BJ (cell line): ENCODE results near the gene DLX6. TPM values are rescaled to one million over a fixed set of nuclear protein-coding genes. Genes with fewer than 3 reads are reported as not detected.

Source experiments
- CTCF ChIA-PET: fragments of 350-600 bp; formaldehyde crosslinking; extraction: SDS; loops from one replicate; lab custom pipeline; 2021; ENCODE audit warnings: antibody characterized with exemption, inconsistent platforms; lab: Yijun Ruan, JAX
- POLR2A ChIA-PET: fragments of 300-600 bp; sonication (Branson Sonifier 250); formaldehyde crosslinking; extraction: SDS; loops from one replicate; lab custom pipeline; 2021; ENCODE audit warnings: antibody characterized with exemption; lab: Charles Lee
- DNase-seq: peaks from one replicate; pipeline ENCODE4 v3.0.0-alpha.2; 2011; ENCODE audit warnings: low read depth
- H3K27me3 ChIP-seq: 2 replicates; pipeline ENCODE4 v1.6.0; 2011; ENCODE audit warnings: low read length; ENCODE audit not compliant: control insufficient read depth, insufficient read depth
- H3K36me3 ChIP-seq: 2 replicates; pipeline ENCODE4 v1.5.1; 2011; ENCODE audit warnings: low read length; ENCODE audit not compliant: control insufficient read depth, insufficient read depth
- H3K4me3 ChIP-seq: 2 replicates; pipeline ENCODE4 v1.5.1; 2011; ENCODE audit warnings: low read depth, mild to moderate bottlenecking, control low read depth, low read length
- polyA plus RNA-seq: library from polyadenylated mRNA; depleted of rRNA; stranded (reverse); fragments of >200 nt; gene quantifications from 2 replicates; pipeline ENCODE4 v1.2.3, GENCODE V29; 2011
- TF ChIP-seq, protein P1 (sequence below): IDR thresholded peaks from 2 replicates; pipeline ENCODE4 v1.5.1; 2011; ENCODE audit warnings: low read depth, mild to moderate bottlenecking, control low read depth, inconsistent platforms, low read length, moderate library complexity; ENCODE audit not compliant: insufficient read depth

Gene DLX6
- polyA plus RNA-seq, 1 experiment = not detected

DNA sequence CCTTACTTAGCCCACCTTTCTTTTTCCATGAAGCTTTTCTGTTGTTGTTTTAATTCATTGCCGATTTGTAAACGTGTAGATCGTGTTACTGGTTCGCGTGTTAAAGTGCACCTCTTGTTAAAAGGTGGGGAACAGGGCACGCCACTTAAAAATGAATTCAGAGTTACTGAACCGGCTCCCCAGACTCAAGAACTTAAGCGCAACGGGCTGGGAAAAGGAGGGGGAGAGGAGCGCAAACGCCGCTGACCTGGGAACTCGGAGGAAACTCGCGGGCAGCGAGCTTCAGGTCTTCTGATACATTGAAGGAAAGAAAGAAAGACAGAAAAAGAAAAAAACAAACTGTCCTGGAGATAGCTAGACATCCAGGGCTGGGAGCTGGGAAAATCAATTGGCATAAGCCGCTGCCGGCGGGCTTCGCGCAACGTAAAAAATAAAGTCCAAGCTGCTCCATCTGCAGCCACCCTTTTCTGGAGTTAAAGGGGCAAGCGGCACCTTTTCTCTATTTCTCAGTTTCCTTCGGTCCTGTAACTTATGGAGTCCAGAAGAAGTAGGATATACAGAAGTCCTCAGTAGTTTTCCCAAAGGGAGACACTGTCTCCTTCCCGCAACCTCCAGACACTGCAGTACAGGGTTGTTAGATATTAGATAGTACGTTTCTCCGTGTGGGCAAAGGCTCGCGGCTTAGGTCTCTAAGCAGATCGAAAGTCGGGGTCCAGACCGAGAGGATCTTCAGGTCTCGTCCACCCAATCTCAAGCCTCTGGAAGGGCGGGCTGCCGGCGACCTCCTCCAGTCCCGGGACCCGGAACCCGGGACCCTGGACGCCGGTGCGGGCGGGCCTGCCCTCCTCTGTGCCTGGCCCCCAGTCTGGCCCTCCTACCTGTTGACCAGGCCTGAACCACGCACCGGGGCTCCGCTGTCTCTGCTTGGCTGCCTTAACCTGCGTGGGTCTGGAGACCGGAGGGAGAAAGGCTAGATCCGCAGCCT, 1.8 kb upstream of the DLX6 start:
- DNase-seq = no peak
- TF ChIP-seq, protein P1, sequence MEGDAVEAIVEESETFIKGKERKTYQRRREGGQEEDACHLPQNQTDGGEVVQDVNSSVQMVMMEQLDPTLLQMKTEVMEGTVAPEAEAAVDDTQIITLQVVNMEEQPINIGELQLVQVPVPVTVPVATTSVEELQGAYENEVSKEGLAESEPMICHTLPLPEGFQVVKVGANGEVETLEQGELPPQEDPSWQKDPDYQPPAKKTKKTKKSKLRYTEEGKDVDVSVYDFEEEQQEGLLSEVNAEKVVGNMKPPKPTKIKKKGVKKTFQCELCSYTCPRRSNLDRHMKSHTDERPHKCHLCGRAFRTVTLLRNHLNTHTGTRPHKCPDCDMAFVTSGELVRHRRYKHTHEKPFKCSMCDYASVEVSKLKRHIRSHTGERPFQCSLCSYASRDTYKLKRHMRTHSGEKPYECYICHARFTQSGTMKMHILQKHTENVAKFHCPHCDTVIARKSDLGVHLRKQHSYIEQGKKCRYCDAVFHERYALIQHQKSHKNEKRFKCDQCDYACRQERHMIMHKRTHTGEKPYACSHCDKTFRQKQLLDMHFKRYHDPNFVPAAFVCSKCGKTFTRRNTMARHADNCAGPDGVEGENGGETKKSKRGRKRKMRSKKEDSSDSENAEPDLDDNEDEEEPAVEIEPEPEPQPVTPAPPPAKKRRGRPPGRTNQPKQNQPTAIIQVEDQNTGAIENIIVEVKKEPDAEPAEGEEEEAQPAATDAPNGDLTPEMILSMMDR = no peak
- CTCF ChIA-PET = no interaction called here
- Histone ChIP-seq H3K36me3 (no peaks in the 10 kb centered on the region), H3K27me3 (peaks cover 36% of the 10 kb centered on the region), H3K4me3 (no peak overlapping the region)
- POLR2A ChIA-PET = no interaction called here

DNA sequence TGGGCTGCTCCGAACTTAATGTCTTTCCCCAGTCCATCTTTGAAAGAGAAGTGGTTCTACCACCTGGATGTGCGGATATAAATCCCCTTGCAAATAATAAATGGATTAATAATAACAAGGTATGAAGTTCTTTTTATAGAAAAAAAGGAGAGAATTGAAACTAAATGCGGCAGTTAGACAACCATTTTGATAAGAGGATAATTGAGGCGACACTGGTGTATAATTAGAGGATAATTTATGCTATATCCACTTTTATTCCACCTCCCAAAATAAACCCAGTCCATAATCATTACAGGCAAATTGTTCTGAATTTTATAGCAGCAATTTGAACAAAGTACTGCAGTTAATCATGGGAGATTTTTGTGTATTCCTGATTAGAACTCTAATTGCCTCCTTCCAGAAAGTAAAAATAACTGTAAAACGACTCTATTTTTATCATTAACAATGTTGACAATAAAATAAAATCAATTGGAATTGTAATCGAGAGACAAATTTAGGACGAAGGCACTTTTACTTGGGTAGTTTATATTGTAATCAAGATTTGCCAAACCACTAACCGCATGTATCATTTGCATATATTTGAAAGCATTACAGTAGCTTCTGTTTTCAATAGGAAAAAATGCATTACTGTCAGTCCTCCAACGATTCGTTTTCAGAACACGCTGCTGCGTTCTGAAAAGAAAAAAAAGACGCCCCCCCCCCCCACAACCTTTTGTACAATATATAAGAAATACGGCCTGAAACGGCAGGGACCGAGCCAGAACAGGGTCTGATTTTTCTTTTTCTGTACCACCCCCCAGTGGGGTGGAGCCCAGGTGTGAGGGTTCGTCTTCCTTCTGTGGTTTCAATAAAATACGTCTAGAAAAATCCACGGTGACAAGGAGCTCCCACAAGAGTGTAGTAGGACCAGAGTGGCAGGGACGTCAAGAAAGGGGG, 838 bp upstream of the DLX6 start:
- Histone ChIP-seq H3K4me3 (no peak overlapping the region), H3K36me3 (no peaks in the 10 kb centered on the region), H3K27me3 (peaks cover 28% of the 10 kb centered on the region)
- ChIA-PET CTCF (interaction anchor here (0.6 to 1.1 kb wide), 2 partner anchors 23 to 147 kb away, joined by 3 read pairs; no protein-coding TSS in a partner anchor), POLR2A (no interaction called here)
- DNase-seq = no peak
- TF ChIP-seq, protein P1 = no peak

DNA sequence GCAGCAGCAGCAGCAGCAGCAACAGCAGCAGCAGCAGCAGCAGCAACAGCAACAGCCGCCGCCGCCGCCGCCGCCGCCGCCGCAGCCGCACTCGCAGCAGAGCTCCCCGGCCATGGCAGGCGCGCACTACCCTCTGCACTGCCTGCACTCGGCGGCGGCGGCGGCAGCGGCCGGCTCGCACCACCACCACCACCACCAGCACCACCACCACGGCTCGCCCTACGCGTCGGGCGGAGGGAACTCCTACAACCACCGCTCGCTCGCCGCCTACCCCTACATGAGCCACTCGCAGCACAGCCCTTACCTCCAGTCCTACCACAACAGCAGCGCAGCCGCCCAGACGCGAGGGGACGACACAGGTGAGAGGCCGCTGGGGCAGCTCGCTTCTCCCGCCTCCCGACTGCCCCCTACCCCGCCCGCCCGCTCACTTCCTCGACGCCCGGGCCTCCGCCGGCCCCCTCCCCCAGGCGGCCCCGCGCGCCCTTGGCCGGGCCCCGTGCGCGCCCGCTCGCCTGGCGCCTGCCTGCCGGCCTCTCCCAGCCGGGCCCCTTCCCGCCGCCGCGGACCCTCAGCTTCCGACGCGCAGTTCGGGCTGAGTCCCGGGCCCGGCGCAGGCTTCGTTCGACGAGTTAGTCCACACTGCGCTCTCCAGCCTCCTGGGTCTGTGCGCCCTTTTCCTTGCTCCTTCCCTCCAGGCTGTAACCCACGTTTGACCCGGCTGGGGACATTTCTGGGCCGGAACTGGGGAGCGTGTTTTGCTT, 882 bp downstream of the DLX6 start:
- no peaks in the 10 kb centered on the region for H3K36me3 ChIP-seq
- TF ChIP-seq, protein P1 = no peak
- peaks cover 30% of the 10 kb centered on the region for H3K27me3 ChIP-seq
- CTCF ChIA-PET = interaction anchor here (0.7 kb wide), 1 partner anchor 18 kb away, joined by 3 read pairs; the partner anchor contains the start of gene DLX5
- H3K4me3 ChIP-seq = peak overlapping the region; percentile 35
- POLR2A ChIA-PET = no interaction called here
- DNase-seq = no peak

DNA sequence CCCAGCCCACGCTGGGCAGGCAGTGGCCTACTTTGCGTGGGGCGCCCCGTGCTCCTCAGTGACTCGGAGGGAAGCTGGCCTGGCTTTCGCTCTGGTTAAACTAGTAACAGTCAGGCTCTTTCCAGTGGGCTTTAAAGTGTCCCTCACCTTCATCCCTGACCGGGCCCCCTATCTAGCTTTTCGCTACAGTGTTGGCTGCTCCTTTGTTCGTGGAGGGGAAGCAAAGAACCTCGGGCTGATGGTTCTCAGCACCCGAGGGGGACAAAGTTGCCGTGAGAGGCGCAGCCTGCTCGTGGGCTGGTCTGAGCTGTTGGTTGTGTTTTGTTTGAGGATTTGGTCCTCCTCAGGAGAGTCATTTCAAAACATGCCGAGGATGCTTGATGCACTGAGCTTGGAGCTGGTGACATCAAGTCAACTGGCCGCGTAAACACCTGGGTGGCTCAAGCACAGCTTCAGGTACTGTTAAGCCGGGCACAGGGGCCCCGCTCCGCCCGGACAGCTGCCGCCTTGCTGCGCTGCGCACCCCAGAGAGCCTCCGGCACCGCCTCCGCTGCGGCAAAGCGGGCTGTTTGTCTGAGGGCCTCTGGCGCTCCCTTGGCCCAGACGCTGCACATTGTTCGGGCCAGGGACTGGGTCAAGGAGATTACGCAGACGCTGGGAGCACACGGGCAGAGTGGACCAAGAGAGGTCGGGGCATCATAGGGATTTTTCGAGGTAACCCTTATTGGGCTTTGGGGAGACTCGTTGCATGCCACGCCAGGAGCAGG, 1.6 kb downstream of the DLX6 start:
- no peak for DNase-seq
- H3K36me3 ChIP-seq = no peaks in the 10 kb centered on the region
- ChIA-PET POLR2A (no interaction called here), CTCF (no interaction called here)
- TF ChIP-seq, protein P1 = no peak
- H3K4me3 ChIP-seq = no peak overlapping the region
- H3K27me3 ChIP-seq = peaks cover 29% of the 10 kb centered on the region
